Suprapubic skin (tissue), 4 donors: ENCODE results near the gene UBR3. TPM values are rescaled to one million over a fixed set of nuclear protein-coding genes. Genes with fewer than 3 reads are reported as not detected.

Experiments used
- DNase-seq, 2 donors: peaks; one replicate each; pipeline ENCODE4 v3.0.0-alpha.2; 2019; ENCODE audit warnings: low spot score in 2 of 2
- H3K27ac ChIP-seq: fragments of 200-600 bp; sonication (generic); one replicate; pipeline ENCODE4 v1.5.1; 2019
- H3K27me3 ChIP-seq: fragments of 200-600 bp; sonication (generic); one replicate; pipeline ENCODE4 v1.5.1; 2019
- H3K36me3 ChIP-seq: fragments of 200-600 bp; sonication (generic); one replicate; pipeline ENCODE4 v1.5.1; 2019
- H3K4me1 ChIP-seq: fragments of 200-600 bp; sonication (generic); one replicate; pipeline ENCODE4 v1.5.1; 2019
- H3K4me3 ChIP-seq: fragments of 200-600 bp; sonication (generic); one replicate; pipeline ENCODE4 v1.5.1; 2019; ENCODE audit warnings: mild to moderate bottlenecking
- H3K9me3 ChIP-seq: fragments of 200-600 bp; sonication (generic); one replicate; pipeline ENCODE4 v1.5.1; 2019
- EP300 ChIP-seq: sonication (generic); formaldehyde crosslinking; IDR thresholded peaks from one replicate; pipeline ENCODE4 v1.6.1; 2017; ENCODE audit warnings: antibody characterized with exemption
- POLR2A ChIP-seq, 2 donors: fragments of 450-650 bp; IDR thresholded peaks; one replicate each; pipeline ENCODE4 v1.6.1; 2017; ENCODE audit warnings: antibody characterized with exemption in 2 of 2, mild to moderate bottlenecking in 2 of 2, moderate library complexity in 2 of 2
- POLR2AphosphoS5 ChIP-seq, 3 donors: sonication (generic); formaldehyde crosslinking; IDR thresholded peaks; one replicate each; pipeline ENCODE4 v1.6.1; 2017; ENCODE audit warnings: antibody characterized with exemption in 3 of 3
- WGBS: methylation state at CpG from one replicate; pipeline ENCODE4 v1.1.5; 2018; 5-methylcytosine and 5-hydroxymethylcytosine counted together
- total RNA-seq, 4 donors: library from RNA; depleted of rRNA; stranded (reverse); fragments of >200 nt; gene quantifications; one replicate each; pipeline ENCODE4 v1.1.0, GENCODE V29; 2016
- TF ChIP-seq, protein P1 (sequence below), 2 donors: fragments of 200-600 bp in 1 of 2; fragments of 450-650 bp in 1 of 2; sonication (generic) in 1 of 2; IDR thresholded peaks; one replicate each; pipeline ENCODE4 v1.5.1; 2016 to 2019; ENCODE audit warnings: antibody characterized with exemption in 2 of 2, mild to moderate bottlenecking in 1 of 2, moderate library complexity in 1 of 2

UBR3 gene
- total RNA-seq, 4 donors from 2014 or later = 41.9 to 140 (median 60.4) TPM

DNA sequence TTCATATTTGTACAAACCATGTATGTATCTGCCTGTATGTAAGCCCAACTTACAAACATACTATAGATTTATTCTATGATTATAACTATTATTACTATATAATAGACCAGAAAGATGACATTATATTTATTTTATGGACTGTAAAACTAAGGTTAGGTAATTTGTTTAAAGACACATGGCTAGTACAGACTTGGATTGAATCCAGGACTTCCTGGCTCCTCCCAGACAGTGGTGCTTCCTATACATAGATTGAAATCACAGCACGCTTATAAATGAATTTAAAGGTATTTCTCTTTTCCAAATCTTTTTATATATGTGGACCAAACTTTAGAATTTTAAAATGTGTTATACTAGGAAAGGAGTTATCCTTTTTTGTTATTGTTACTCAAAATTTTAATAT lies 199.1 kb downstream of the UBR3 start:
- TF ChIP-seq, protein P1, sequence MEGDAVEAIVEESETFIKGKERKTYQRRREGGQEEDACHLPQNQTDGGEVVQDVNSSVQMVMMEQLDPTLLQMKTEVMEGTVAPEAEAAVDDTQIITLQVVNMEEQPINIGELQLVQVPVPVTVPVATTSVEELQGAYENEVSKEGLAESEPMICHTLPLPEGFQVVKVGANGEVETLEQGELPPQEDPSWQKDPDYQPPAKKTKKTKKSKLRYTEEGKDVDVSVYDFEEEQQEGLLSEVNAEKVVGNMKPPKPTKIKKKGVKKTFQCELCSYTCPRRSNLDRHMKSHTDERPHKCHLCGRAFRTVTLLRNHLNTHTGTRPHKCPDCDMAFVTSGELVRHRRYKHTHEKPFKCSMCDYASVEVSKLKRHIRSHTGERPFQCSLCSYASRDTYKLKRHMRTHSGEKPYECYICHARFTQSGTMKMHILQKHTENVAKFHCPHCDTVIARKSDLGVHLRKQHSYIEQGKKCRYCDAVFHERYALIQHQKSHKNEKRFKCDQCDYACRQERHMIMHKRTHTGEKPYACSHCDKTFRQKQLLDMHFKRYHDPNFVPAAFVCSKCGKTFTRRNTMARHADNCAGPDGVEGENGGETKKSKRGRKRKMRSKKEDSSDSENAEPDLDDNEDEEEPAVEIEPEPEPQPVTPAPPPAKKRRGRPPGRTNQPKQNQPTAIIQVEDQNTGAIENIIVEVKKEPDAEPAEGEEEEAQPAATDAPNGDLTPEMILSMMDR (IDR thresholded peaks at IDR 0.05) = no peak
- TF ChIP-seq POLR2AphosphoS5 (IDR thresholded peaks at IDR 0.05) (no peak), EP300 (no peak), POLR2A (IDR thresholded peaks at IDR 0.05) (no peak)
- no peaks in the 10 kb centered on the region for H3K9me3 ChIP-seq
- no peaks in the 10 kb centered on the region for H3K4me1 ChIP-seq
- H3K4me3 ChIP-seq = no peak overlapping the region
- no peak for DNase-seq
- peaks cover 21% of the 10 kb centered on the region for H3K36me3 ChIP-seq
- no peaks in the 10 kb centered on the region for H3K27me3 ChIP-seq
- H3K27ac ChIP-seq = no peak overlapping the region
- WGBS = 89% methylated on average over 1 of the region's 1 CpG

DNA sequence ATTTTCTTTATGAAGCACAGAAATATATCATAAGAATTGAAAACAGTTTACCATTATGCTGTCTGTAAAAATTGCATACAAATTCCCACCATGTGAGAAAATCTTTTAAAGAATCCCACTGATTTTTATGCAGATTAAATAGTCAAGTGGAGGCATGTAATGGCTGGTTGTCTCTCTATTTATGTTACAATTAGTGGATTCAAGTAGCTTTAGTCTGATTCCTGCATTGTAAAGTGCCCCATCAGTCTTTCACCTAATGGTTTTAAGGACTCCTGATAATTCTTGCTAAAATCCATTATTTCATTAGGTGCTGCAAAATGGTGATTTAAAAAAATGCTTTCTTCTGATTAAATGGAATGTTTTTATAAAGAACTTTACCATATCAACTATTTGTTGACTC lies 202.3 kb downstream of the UBR3 start:
- Histone ChIP-seq H3K4me3 (no peak overlapping the region), H3K9me3 (no peaks in the 10 kb centered on the region), H3K27ac (no peak overlapping the region), H3K27me3 (no peaks in the 10 kb centered on the region), H3K36me3 (peaks cover 19% of the 10 kb centered on the region), H3K4me1 (no peaks in the 10 kb centered on the region)
- DNase-seq = no peak
- TF ChIP-seq, protein P1 (IDR thresholded peaks at IDR 0.05) = no peak
- TF ChIP-seq EP300 (no peak), POLR2AphosphoS5 (IDR thresholded peaks at IDR 0.05) (no peak), POLR2A (IDR thresholded peaks at IDR 0.05) (no peak)

DNA sequence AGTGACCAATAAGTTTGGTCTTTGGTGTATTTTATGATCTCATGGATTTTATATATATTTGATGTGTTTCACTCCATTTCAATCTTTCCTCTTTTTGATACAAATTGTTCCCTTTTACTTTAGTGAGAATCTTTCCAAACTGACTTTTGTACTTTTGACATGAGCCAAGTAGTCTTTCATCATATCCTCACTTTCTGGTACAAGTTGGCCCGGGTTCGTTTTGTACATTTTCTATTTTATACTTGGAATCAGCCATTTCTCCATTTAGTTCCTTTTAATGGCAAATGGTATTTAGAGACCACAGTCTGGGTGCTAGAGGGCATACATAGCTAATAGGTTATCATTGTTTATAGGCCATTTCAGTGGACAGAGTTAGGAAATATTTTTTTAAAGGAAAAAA lies 202.8 kb downstream of the UBR3 start:
- TF ChIP-seq, protein P1 (IDR thresholded peaks at IDR 0.05) = no peak
- no peak for TF ChIP-seq EP300
- no peak for TF ChIP-seq POLR2AphosphoS5 (IDR thresholded peaks at IDR 0.05)
- TF ChIP-seq POLR2A (IDR thresholded peaks at IDR 0.05) = no peak
- no peak overlapping the region for H3K4me3 ChIP-seq
- no peaks in the 10 kb centered on the region for H3K9me3 ChIP-seq
- DNase-seq = no peak
- peaks cover 19% of the 10 kb centered on the region for H3K36me3 ChIP-seq
- WGBS = 82% methylated on average over 2 of the region's 2 CpGs
- no peaks in the 10 kb centered on the region for H3K27me3 ChIP-seq
- H3K27ac ChIP-seq = no peak overlapping the region
- no peaks in the 10 kb centered on the region for H3K4me1 ChIP-seq

DNA sequence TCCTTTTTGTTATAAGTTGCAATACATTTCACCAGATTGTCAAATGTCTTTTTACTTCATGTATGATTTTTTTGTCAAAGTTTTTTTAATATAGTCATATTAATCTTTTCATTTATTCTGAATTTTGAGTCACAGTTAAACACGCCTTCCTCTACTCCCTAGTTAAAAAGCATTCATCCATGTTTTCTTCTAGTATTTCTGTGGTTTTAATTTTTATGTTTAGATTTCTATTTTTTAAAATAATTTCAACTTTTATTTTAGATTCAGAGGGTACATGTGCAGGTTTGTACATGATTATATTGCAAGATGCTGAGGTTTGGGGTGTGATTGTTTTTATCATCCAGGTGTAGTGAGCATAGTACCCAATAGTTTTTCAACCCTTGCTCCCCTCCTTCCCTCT lies 204.0 kb downstream of the UBR3 start:
- TF ChIP-seq POLR2A (IDR thresholded peaks at IDR 0.05) (no peak), POLR2AphosphoS5 (IDR thresholded peaks at IDR 0.05) (no peak), EP300 (no peak)
- TF ChIP-seq, protein P1 (IDR thresholded peaks at IDR 0.05) = no peak
- no peak overlapping the region for H3K4me3 ChIP-seq
- H3K4me1 ChIP-seq = no peaks in the 10 kb centered on the region
- DNase-seq = no peak
- 95% methylated on average over 1 of the region's 1 CpG for WGBS
- H3K36me3 ChIP-seq = peaks cover 19% of the 10 kb centered on the region
- H3K9me3 ChIP-seq = no peaks in the 10 kb centered on the region
- no peak overlapping the region for H3K27ac ChIP-seq
- H3K27me3 ChIP-seq = no peaks in the 10 kb centered on the region

DNA sequence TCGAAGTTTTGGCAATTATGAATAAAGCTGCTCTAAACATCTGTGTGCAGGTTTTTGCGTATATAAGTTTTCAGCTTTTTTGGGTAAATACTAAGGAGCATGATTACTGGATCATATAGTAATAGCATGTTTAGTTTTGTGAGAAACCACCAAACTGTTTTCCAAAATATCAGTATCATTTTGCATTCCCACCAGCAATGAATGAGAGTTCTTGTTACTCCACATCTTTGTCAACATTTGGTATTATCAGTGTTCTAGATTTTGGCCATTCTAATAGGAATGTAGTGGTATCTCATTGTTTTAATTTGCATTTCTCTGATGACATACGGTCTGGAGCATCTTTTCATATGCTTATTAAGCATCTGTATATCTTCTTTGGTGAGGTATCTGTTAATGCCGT lies 207.3 kb downstream of the UBR3 start:
- Histone ChIP-seq H3K36me3 (peaks cover 18% of the 10 kb centered on the region), H3K4me1 (no peaks in the 10 kb centered on the region), H3K27ac (no peak overlapping the region), H3K27me3 (no peaks in the 10 kb centered on the region), H3K9me3 (no peaks in the 10 kb centered on the region), H3K4me3 (no peak overlapping the region)
- DNase-seq = no peak
- WGBS = 73% methylated on average over 4 of the region's 4 CpGs
- TF ChIP-seq, protein P1 (IDR thresholded peaks at IDR 0.05) = no peak
- TF ChIP-seq POLR2A (IDR thresholded peaks at IDR 0.05) (no peak), POLR2AphosphoS5 (IDR thresholded peaks at IDR 0.05) (no peak), EP300 (no peak)
